Stimulated activated CD8-positive, alpha-beta memory T cell treated with anti-CD3 and anti-CD28 coated beads, Interleukin-12 subunit alpha, Interleukin-12 subunit beta, amount 100 ng/mL, for 1 hour (primary cell): ENCODE measurements around the gene MTA1.

ENCODE experiments used
- DNase-seq: peaks from one replicate; pipeline ENCODE4 v3.0.0-alpha.2; 2020; ENCODE audit warnings: low read depth

Gene MTA1

DNA sequence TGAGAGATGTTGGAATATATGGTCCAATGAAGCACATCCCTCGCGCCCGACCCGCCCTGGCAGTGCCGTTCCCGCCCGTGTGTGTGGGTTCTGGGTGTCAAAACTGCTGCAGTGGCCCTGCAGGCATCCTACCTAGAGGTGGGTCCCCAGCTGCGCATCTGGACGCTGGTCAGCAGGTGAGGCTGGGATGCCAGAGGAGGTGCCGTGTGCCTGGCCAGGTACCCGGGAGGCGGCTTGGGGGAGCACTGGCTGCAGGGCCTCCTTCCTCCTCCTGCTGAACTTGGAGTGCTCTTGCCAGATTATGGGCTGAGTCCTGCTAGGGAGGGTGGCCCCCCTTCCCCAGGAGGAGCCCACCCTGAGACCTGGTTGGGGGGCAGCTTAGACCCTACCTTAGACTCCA, 5.2 kb downstream of the MTA1 start:
- DNase-seq, result no peak

DNA sequence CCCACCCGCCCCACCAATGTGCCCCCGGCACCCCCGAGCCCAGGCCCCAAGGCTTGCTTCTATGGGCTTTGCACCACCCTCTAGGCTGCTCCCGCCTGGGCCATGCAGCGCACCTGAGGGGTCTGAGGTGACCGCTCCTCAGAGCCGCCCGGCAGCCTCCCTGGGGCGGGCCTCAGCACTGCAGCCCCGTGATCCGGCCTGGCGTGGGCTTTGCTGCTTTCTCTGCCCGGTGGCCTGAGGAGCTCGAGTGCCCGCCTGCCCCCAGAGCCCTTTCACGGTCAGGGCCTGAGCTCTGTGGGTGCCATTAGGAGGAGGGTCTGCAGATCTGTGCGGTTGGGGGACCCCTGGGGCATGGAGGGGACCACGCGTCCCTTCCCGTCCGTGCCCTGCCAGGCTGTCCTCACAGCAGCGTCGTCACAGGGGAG, 6.2 kb downstream of the MTA1 start:
- no peak for DNase-seq

DNA sequence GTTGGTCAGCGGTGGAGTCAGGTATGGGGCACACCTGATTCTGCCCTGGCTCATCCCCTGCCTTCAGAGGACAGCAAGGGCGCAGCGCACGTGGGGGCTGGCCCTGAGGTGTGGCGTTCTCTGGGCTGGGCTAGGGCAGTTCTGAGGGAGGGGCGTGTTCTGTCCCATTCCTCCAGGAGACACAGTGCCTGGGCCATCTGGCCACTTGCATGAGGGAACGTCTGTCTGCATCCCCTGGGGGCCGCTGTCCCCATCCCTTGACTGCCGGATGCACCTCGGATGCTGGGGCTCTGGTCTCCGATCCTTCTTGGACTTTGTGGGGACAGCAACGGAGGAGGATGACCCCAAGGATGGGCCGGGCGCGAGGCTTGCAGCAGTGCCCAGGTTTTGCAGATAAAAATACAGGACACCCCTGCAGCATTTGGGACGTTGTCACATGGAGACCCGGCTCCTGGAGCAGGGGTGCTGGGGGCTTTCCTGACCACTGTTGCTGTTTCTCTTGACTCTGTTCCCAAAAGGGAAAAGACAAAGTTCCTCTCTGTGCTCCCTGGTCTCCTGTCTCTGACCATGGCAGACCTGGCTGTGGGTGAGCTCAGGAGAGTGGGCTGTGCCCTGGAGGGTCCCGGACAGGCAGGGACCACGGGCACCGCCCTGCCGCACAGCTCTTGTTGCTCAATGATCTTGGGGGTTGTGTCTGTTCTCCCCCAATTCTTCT, 6.9 kb downstream of the MTA1 start:
- no peak for DNase-seq

DNA sequence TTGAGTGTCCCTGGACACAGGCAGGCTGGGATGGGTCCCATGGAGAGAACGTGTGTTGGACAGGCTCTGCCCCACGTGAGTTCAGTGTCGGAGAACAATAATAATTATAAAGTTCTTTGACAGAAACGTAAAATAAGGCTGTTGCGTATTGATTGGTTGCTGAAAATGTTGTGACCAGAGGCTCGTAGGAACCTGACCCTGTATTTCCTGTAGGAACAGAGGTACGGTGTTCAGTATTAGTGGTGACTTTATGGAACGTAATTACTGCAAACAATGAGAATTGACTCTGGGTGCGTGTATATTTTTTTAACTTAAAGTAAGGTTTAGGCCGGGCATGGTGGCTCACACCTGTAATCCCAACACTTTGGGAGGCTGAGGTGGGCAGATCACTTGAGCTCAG, 7.8 kb downstream of the MTA1 start:
- DNase-seq, result no peak

DNA sequence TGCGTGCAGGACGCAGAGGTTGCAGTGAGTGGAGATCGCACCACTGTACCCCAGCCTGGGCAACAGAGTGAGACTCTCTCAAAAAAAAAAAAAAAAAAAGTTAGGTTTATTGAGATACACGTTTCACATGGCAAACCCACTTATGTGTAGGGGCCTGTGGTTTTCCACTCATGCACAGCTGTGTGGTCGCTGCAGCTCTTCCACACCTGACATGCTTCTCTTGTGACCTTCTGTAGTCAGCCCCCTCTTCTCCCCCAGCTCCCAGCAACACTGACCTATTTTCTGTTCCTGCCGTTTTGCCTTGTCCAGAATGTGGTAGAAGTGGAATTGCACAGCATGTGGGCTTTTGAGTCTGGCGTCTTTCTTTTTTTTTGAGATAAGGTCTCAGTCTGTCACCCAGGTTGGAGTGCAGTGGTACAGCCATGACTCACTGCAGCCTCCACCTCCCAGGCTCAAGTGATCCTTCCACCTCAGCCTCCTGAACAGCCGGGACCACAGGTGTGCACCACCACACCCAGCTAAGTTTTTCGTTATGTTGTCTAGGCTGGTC, 8.4 kb downstream of the MTA1 start:
- no peak for DNase-seq

DNA sequence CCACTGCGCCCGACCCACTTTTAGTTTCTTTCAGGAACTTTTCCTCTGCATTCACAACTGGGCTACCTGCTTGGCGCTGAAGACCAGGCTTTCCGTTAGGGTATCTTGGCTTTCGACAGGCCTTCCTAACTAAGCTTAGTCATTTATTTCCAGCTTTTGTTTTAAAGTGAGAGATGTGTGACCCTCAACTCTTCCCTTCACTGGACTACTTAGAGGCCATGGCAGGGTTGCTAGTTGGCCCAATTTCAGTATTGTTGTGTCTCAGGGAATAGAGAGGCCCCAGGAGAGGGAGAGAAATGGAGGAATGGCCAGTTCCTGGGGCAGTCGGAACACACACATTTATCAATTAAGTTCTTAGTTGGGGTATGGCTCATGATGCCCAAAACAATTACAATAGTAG, 10.4 kb downstream of the MTA1 start:
- DNase-seq, result no peak

DNA sequence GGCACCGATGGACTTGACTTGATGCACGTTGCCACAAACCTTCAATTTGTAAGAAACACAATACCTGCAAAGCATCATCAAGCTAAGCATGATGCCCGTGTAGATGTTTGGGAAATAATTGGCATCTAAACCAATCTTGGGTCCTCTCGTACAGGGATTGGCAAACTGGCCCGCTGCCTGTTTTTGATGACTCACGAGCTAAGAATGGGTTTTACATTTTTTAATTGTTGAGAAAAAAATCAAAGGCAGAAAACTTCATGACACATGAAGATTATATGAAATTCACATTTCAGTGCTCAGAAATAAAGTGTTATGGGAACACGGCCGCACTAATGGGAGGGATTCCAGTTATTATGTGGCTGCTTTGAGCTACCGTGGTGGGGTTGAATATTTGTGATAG, 10.9 kb downstream of the MTA1 start:
- DNase-seq, result no peak

DNA sequence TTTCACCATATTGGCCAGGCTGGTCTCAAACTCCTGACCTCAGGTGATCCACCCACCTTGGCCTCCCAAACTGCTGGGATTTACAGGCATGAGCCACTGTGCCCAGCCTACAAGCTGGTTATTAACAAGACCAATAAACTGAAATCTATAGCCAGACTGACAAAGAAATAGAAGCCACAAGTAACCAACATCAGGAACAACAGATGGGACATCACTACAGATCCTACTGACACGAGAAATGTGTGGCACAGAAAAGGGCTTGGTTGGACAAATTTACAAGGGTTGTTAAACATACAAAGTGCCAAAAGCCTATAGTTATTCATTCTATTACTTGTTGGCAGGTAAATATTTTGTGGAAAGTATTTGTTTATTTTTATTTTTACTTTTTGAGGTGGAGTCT, 11.6 kb downstream of the MTA1 start:
- DNase-seq, result no peak

DNA sequence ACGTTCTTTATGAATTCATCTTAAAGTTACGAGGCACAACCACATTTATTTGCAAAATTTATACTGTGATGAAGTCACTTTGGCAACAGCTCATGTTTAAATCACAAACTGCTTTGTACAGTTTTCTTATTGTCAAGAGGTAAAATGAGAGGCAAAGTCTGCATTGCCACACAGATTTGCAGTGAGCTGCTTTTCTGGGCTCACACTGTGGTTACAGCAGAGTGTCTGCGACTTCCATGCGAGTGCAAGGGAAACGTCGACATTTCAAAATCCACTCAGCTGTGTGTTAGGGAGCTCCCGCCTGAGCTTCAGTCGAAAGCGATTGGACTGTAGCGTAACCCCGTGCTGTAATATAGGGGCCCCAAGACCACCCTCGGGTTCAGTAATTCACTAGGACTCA, 13.0 kb downstream of the MTA1 start:
- no peak for DNase-seq

DNA sequence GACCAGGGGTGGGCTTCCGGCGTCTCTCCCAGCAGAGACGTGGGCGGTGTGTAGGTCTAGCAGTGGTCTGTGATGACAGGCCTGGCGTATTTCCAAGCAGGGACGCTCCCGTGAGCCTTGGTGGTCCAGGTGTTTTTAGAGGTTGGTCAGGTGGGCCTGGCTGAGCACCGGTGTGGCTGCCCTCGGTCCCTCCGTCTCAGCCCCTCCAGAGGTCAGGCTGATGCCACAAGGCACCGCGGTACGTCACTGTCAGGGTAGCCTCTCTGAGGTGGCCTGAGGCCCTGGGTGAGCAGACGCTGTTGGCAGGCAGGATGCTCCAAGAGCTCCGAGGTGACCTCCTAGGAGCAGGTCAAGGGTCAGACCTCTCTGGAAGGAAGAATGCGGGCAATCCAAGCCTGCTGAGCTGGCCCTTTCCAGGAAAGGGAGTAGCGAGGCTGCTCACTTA, 13.6 kb downstream of the MTA1 start:
- DNase-seq, result no peak

DNA sequence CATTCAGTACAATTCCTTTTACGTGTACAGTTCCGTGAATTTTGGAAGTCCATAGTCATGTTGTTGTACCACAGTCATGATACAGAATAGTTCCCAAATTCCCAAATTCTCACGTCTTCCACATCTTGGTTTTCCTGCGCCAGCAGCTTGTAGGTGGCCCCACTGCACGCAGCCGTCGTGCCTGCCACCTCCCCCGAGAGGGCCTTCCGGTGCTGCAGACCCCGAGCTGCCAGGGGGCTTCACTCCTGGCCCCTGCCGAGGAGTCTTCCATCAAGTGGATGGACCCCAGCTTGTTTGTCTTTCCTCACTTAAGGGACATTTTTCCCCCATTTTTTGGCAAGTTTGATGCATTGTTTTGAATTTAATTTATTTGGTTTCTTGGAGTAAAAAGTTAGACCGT, 16.8 kb downstream of the MTA1 start:
- DNase-seq, result no peak

DNA sequence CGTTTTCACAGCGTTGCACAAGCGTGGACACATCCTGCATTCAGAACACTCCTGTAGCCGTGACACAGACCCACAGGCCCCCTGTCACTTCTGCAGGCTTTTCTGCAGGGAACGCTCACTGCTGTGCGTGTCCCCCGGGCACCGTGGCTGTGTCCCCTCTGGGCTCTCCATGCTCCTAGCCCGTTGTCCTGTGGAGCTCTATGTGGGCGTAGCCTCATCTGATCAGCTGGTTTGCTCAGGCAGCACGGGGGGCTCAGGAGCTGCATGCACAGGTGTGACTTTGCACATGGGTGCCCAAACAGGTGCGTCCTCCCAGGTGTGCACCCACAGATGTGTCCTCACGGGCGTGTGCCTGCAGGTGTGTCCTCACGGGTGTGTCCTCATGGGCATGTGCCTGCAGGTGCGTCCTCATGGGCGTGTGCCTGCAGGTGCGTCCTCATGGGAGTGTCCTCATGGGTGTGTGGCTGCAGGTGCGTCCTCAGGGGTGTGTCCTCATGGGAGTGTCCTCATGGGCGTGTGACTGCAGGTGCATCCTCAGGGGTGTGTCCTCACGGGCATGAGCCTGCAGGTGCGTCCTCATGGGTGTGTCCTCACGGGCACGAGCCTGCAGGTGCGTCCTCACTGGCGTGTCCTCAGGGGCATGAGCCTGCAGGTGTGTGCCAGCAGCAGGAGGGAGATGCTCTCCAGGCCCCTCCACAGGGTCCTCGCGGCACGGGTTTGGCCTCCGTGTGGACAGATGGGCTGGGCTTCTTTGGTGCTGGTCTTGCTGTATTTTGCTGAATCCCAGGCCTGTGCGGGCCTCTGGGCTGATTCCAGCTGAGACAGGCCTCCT, 17.5 kb downstream of the MTA1 start:
- DNase-seq, result no peak

DNA sequence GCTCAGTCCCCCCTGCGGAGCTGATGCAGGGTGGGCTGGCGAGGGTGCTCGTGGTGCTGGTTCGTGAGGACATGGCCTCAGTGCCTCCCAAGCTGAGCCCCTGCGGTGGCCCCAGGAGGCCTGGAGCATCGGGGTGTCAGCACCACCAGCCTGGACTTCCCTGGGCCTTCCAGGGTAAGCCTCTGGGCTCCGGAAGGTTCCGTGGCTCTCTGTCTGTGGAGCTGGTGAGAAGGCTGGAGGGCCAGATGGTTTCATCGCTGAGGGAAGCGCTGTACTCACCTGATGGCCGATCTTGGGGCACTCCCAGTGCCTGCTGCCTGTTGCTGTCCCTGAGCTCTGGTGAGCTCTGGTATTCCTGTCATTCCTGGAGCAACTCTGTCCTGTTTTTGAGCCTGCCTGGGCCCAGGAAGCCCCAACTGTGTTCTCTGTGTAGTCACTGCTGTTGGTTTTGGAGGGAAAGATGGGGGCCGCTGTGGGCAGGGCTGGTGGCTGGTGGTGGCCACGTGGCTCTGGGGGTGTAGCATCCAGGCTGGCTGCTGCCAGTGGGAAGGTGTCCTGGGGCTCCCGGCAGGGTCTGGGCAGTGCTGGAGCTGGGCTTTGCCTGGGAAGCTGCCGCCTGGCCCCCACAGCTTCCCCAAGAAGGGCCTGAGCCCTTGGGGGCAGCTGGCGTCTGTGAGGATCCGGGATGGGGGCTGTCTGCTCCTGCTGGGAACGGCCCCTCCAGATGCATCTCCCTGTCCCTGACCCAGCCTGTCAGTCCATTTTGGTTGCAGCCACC, 18.3 kb downstream of the MTA1 start:
- DNase-seq, result no peak

DNA sequence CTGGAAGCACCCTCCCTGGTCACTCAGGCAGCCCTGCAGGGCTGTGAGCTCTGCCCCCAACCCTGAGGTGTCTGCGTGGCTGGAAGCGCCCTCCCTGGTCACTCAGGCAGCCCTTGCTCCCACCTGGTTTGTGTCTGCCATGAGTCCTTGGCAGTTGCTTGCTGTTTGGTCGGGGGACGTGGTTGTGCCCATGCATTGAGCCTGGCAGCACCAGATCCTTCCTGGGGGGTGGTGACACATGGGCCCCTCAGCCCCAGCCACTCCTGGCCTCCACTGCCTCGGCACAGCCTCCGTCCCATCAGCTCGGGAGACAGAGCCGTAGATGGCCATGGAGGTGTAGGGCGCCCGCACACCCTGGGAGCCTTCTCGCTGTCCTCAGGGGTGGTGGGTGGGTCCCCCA, 19.6 kb downstream of the MTA1 start:
- no peak for DNase-seq

DNA sequence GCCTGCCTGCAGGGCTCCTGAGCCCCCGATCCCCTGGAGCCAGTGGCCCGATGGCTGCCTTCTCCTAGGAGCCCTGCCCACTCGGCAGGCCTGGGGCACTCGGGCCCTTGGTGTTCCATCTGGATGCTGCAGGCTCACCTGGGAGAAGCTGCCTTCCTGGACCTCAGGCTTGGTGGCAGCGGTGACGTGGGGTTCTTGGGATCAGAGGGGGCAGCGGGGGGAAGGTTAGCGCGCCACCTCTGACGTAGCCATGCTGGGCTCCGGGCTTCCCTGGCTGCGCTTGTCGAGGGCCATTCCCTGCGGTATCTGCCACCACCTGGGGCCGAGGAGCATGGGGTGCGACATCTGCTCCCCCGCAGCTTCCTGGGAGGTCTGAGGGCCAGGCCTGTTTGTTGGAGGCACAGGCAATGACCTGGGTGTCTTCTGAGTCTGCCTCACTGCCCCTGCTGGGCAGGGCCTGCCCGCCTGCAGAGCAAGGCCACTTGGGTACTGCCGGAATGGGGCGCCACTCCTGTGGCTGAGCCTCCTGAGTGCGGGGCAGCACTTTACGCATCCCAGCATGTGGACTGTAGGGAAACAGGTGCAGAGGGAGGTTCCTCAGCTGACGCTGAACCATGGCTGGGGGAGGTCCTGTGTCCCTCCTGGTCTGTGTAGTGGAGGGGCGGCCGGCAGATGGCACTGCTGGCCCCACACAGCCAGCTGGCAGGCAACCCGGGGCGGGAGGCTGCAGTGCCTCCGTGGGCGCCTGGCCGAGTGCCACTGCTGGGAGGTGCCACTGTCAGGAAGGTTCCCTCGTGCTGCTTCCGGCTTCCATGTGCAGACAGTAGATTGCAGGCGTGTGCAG, 20.3 kb downstream of the MTA1 start:
- DNase-seq, result no peak

DNA sequence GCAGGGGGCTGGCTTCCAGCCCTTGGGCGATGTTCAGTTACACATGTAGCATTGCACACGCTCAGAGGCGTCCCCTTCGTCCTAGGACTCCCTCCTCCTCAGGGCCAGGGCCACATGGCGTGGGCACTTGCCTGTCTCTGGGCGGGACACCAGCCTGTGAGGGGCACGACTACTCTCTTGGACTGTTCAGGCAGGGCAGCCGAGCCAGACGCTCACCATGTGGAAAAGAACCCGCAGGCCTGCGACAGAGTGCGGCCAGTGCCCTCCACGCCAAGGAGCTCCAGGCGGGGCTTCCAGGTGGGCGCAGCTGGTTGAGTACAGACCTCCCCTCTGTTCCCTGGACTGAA, 20.9 kb downstream of the MTA1 start:
- DNase-seq, result no peak

DNA sequence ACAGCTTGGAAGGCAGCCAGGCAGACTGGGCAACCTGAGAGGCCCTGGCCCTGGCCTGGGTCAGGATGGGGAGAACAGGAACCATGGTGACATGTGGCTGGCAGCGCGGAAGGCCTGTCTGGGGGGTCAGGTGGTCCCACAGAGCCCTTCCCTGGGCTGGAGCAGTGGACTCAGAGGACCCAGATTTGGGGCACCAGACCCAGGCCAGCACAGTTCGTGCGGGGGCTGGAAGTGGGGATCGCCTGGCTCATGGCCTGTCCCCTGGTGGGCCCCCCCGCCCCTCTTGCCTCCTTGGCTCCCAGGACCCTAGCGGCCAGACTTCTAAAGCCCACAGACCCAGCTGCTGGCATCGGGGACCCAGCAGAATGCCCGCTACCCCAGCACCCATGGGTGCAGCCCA, 21.4 kb downstream of the MTA1 start:
- DNase-seq, result no peak

DNA sequence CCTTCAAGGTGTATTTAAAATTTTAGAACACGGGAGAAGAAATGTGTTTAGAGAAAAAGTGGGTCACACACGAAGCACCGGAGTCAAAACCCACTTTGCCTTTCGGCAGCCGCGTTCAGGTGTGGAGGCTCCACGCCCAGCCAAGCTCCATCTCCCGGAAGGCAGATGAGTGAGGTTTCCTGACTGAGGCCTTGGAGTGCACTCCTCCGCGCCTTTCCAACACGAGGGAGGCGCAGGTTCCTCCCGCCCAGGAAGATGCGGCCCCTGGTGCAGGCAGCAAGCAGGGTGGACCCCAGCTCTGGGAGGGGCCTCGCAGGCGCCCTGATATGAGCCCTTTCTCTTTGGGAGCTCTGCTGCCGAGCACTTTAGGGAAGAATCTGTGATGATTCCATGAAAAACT, 22.5 kb downstream of the MTA1 start:
- no peak for DNase-seq

DNA sequence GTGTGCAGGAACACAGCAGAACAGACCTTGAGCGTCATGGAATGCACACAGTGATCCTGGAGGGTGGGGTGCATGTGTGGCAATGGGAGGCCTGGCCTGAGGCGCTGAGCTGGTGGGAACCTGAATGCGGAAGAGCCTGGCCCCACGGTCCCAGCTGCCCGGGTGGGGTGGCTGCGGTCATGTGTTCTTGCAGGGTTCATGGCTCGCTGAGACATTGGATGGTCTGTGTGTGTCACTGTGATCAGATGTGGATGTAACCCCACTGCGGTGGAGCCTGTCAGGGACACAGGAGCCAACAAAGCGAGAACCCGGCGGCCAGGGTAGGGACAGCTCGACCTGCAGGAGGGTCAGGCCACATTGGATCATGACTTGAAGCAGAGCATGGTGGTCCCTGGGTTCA, 23.2 kb downstream of the MTA1 start:
- DNase-seq, result no peak

DNA sequence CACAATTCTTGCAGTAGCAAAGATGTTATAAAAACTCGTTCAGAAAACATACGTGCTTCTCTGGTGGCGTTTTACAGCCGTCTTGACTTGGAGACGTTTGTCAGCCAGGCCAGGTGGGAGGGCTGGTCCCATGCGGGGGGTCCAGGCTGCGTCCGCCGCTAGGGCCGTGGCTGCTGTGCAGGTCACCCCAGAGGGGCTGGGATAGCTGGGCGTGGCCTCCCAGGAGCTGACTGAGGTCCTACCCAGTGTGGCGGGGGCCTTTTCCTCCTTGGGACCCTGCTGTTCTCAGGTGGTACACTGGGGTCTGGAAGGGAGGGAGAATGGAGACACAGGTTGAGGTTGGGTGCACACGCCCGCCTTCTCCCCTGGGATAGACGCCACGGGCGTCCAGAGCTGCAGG, 25.2 kb downstream of the MTA1 start:
- no peak for DNase-seq

DNA sequence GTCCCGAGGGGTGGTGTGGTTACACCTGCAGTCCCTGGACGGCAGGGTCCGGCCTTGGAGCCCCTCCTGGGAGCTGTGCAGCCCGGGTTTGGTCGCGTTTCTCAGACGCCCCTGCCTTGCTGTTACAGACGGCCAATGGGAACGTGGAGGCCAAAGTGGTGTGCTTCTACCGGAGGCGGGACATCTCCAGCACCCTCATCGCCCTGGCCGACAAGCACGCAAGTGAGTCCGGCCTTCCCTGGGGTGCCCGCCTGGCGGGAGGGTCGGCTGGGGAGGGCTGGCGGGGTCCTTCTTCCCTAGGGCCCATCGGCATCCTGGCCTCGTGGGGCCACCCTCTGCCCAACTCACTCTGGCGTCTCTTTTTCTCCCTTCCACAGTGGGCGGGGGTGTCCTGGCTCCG, 25.7 kb downstream of the MTA1 start:
- no peak for DNase-seq
